ENCODE measurements around the gene ITPR2. TPM values are rescaled to one million over a fixed set of nuclear protein-coding genes. Genes with fewer than 3 reads are reported as not detected.

ITPR2 gene
- total and polyA plus RNA-seq, 12 donors, result 5.1 to 144 (median 66.4) TPM

GRCh38 chr12:26874501-26875296 is 41.7 kb upstream of the ITPR2 start:
- Histone ChIP-seq H3K9me3 (replicated peaks in 1 of 3) (no peaks in the 10 kb centered on the region), H3K4me1 (replicated peaks in 1 of 2) (peaks cover 13 to 26% of the 10 kb centered on the region in 2 donors), H3K27me3 (no peaks in the 10 kb centered on the region), H3K27ac (no peak overlapping the region), H3K4me3 (no peak overlapping the region), H3K36me3 (replicated peaks in 1 of 2) (no peaks in the 10 kb centered on the region)
- TF ChIP-seq POLR2A (IDR thresholded peaks at IDR 0.05) (no peak), CTCF (IDR thresholded peaks at IDR 0.05) (no peak)
- peak in 6 of 7 donors; percentile 20 to 64 (median 30) for DNase-seq
- WGBS, 4 donors, result 65 to 76% (median 73%) methylated on average over 7 of the region's 7 CpGs
- intact Hi-C loops (cut with DNase I), result no loop called here

- TF ChIP-seq POLR2A (IDR thresholded peaks at IDR 0.05) (no peak), CTCF (IDR thresholded peaks at IDR 0.05) (no peak)
- H3K4me1 ChIP-seq (replicated peaks in 1 of 2), result peaks cover 6 to 18% of the 10 kb centered on the region in 2 donors
Observed at GRCh38 chr12:26872625-26873024, 39.6 kb upstream of the ITPR2 start.

GRCh38 chr12:26871985-26872384 is 39.0 kb upstream of the ITPR2 start:
- Histone ChIP-seq H3K27me3 (no peaks in the 10 kb centered on the region), H3K4me1 (replicated peaks in 1 of 2) (peaks cover 6 to 18% of the 10 kb centered on the region in 2 donors), H3K27ac (no peak overlapping the region), H3K36me3 (replicated peaks in 1 of 2) (no peaks in the 10 kb centered on the region), H3K9me3 (replicated peaks in 1 of 3) (no peaks in the 10 kb centered on the region), H3K4me3 (no peak overlapping the region)
- TF ChIP-seq POLR2A (IDR thresholded peaks at IDR 0.05) (no peak), CTCF (IDR thresholded peaks at IDR 0.05) (no peak)
- WGBS, 4 donors, result 77 to 86% (median 83%) methylated on average over 2 of the region's 2 CpGs
- no peak for DNase-seq
- intact Hi-C loops (cut with DNase I), result no loop called here

More at GRCh38 chr12:26872625-26873024, 39.6 kb upstream of the ITPR2 start:
- H3K4me3 ChIP-seq, result no peak overlapping the region
- H3K27ac ChIP-seq, result no peak overlapping the region
- H3K9me3 ChIP-seq (replicated peaks in 1 of 3), result no peaks in the 10 kb centered on the region
- 86 to 100% (median 93%) methylated on average over 1 of the region's 1 CpG for WGBS, 4 donors
- no peaks in the 10 kb centered on the region for H3K27me3 ChIP-seq
- no peak for DNase-seq
- no peaks in the 10 kb centered on the region for H3K36me3 ChIP-seq (replicated peaks in 1 of 2)
- intact Hi-C loops (cut with DNase I), result no loop called here

- Histone ChIP-seq H3K4me3 (peak overlapping the region in 1 of 4 donors; percentile 6), H3K27ac (peak overlapping the region in 1 of 5 donors; percentile 54), H3K27me3 (no peaks in the 10 kb centered on the region), H3K36me3 (replicated peaks in 1 of 2) (no peaks in the 10 kb centered on the region), H3K9me3 (replicated peaks in 1 of 3) (no peaks in the 10 kb centered on the region), H3K4me1 (replicated peaks in 1 of 2) (peaks cover 6 to 18% of the 10 kb centered on the region in 2 donors)
- no peak for TF ChIP-seq POLR2A (IDR thresholded peaks at IDR 0.05)
- no peak for TF ChIP-seq CTCF (IDR thresholded peaks at IDR 0.05)
- intact Hi-C loops (cut with DNase I), result no loop called here
- 27 to 39% (median 29%) methylated on average over 11 of the region's 11 CpGs for WGBS, 4 donors
- DNase-seq, result peak; percentile 50 to 84 (median 67)
Observed at GRCh38 chr12:26870491-26871419, 37.8 kb upstream of the ITPR2 start.

Measured in adrenal gland (tissue), 12 donors.